T1000 (cell line): ENCODE data around the gene COPA.
"Not testable (repeated sequence)": the region's sequence is repeated elsewhere in the genome, so short reads cannot be mapped to it uniquely, and the experiment has no call there.

ENCODE experiments used
- DNase-seq: peaks from one replicate; lab custom pipeline; 2025; ENCODE audit warnings: mixed read lengths; lab: John Stamatoyannopoulos, UW

Gene COPA

DNA sequence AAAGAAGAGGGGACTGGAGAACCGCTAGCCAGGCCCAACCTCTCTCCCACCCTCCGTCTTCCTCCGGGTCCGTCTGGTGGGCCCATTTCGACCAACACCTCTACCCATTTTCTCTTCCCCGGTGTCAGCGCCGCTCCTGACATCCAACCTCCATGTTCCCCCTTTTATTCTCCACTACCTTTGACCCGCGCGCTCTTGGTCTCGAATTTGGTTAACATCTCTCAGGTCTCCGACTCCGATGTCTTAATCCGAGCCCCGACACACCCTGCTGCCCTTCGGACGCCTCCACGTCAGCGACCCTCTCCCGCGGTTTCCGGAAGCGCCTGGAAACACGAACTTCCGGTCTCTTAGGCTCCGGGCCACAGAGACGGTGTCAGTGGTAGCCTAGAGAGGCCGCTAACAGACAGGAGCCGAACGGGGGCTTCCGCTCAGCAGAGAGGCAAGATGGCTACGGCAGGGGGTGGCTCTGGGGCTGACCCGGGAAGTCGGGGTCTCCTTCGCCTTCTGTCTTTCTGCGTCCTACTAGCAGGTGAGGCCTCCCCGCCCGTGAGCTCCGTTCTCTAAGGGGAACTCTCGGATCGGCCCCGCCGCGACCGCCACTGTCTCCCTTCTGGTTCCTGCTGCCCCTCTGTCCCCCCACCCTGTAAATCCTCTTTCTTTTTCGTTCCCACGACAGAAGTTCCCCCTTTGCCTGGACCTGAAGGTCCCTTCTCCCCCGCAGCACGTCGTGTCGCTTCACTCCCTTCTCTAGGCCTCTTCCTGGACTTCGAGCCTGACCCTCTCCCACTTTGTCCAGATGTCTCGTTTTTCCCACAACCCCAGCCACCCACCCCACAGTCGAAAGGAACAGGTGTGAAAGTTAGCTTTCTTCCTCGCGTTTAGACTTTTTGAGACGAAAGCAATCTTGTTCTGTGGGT, at the start of gene COPA, which contains the start of gene NCSTN:
COPA (minus strand) TSS at position 298 of the 917 bp plus-strand sequence; CDS start at position 218, 80 bp downstream.
NCSTN (plus strand) TSS at position 431 of the 917 bp plus-strand sequence; CDS start at position 445, 14 bp downstream.
- DNase-seq: peak; percentile 79

DNA sequence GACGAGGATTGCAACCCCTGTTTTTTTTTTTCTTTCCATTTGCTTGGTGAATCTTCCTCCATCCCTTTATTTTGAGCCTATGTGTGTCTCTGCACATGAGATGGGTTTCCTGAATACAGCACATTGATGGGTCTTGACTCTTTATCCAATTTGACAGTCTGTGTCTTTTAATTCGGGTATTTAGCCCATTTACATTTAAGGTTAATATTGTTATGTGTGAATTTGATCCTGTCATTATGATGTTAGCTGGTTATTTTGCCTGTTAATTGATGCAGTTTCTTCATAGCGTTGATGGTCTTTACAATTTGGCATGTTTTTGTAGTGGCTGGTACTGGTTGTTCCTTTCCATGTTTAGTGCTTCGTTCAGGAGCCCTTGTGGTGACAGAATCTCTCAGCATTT, 45.4 kb upstream of the COPA start:
- not testable (repeated sequence) for DNase-seq

DNA sequence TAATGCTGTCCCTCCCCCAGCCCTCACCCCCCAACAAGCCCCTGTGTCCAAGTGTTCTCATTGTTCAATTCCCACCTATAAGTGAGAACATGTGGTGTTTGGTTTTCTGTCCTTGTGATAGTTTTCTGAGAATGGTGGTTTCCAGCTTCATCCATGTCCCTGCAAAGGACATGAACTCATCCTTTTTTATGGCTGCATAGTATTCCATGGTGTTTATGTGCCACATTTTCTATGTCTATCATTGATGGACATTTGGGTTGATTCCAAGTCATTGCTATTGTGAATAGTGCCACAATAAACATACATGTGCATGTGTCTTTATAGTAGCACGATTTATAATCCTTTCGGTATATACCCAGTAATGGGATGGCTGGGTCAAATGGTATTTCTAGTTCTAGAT, 41.8 kb upstream of the COPA start:
- DNase-seq: not testable (repeated sequence)

GRCh38 chr1:160377585-160378206, 34.6 kb upstream of the COPA start:
- DNase-seq: no peak

GRCh38 chr1:160376525-160377131, 33.6 kb upstream of the COPA start:
- DNase-seq: no peak

- no peak for DNase-seq
Observed at GRCh38 chr1:160375788-160376524, 32.9 kb upstream of the COPA start.

- DNase-seq: no peak
Observed at GRCh38 chr1:160374306-160375110, 31.5 kb upstream of the COPA start.

DNA sequence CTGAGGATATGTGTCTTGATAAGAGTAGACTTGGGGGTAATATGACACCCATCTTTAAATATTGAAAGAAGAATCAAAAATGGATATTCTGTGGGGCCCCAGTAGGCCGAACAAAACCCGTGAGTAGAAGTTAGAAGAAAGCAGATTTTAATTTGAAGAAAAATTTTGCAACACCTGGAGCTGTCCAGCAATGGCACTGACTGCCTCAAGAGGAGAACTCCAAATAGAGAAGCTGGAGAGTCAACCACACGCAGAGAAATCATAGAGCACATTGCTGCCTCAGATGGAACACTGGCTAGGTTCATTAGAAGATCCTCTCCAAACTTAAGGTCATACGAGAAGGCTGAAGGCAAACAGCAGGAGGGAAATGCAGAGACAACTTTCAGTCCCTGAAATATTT, 30.6 kb upstream of the COPA start:
- no peak for DNase-seq

GRCh38 chr1:160371756-160372155, 28.7 kb upstream of the COPA start:
- no peak for DNase-seq

DNA sequence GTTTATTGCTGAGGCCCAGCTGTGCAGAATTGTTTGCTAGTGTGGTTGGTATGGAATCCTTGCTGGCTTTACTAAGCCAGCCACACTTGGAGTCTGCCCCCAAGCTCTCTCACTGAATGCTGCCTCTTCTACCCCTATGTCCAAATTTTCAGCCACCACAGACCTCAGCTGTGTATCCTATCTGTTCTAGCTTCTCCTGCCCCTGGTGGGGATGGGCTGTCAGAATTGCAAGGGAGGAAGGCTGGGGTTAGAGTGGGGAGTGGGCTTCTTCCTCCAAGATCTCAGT, 28.2 kb upstream of the COPA start:
- no peak for DNase-seq

DNA sequence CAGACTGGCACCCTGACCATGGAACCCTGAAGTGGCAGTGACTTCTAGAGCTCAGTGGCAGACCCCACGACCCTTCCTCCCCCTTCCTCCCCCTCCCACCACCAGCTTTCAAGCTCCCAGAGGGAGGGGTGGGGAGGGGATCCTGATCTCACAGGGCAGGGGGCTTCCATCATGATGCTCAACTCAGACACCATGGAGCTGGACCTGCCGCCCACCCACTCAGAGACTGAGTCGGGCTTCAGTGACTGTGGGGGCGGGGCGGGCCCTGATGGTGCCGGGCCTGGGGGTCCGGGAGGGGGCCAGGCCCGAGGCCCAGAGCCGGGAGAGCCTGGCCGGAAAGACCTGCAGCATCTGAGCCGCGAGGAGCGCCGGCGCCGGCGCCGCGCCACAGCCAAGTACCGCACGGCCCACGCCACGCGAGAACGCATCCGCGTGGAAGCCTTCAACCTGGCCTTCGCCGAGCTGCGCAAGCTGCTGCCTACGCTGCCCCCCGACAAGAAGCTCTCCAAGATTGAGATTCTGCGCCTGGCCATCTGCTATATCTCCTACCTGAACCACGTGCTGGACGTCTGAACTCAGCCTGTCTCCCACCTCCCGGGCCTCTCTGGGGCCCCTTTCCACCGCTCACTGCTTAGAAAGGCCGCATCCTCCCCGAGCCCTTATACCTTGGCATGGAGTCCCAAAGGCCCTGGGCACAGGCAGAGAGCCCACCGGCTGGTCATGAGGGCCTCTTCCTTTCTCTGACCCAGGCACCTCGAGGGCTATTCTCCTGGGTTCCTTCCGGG, 27.7 kb upstream of the COPA start:
- DNase-seq: no peak

GRCh38 chr1:160369087-160369486, 26.0 kb upstream of the COPA start:
- no peak for DNase-seq

- no peak for DNase-seq
Observed at GRCh38 chr1:160367934-160368923, 25.2 kb upstream of the COPA start.

DNA sequence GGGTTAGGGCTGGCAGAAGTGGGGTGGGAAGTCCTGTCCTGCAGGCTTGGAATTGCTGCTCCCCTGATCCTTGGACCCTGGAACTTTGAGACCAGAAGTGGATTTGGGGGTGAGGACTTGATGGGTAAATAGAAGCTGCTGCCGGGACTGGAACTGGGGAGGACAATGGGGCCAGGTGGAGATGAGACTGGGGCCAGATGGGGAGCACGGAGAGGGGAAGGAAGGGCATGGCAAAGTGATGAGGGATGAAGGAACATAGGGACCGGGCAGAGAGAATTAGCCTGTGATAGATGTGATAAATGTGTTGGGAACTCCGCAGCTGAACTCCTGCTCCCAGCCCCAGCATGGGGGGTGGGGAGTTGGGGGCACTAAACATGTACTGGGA, 24.5 kb upstream of the COPA start:
- no peak for DNase-seq

DNA sequence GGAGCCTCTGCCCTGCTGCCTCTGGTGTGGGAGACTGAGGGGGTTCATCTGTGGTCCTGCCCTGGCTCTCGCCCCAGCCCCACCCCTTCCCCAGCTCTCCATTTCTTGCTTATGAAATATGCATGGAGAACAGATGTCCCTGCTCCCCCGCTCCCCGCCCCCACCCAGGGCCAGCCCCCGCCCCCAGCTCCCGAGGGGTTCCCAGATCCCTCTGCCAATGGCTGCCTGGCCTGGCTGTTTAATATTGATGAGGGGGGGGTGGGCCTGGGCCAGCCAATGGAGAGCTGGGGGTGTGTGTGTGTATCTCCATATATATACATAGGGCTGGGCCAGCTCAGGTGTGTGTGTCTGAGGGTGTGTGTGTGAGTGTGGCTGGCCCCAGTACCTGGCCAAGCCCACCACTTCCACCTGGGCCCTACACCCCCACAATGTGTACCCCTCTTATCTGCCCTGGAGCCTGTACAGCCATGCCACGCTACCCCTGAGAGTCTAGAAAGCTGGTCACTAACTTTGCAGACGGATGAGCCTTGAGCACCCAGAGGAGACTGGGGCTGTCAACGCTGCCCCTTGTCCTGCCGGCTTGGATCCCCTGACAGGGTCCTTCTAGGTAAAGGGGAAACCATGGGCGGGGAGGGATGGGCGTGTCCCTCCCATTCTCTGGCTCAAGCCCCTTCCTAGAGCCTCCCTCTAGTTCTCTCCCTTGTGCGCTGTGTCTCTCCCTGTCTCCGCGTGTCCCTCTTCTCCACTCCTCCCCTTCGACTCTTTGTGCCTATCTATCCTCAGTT, 23.9 kb upstream of the COPA start, which contains the start of gene NHLH1:
NHLH1 (plus strand) TSS at position 341 of the 785 bp plus-strand sequence. CDS start 3,661 bp downstream, outside the sequence.
- no peak for DNase-seq

- DNase-seq: no peak
Observed at GRCh38 chr1:160365325-160365724, 22.3 kb upstream of the COPA start.

GRCh38 chr1:160363951-160364735, 21.1 kb upstream of the COPA start:
- no peak for DNase-seq

- no peak for DNase-seq
Observed at GRCh38 chr1:160363010-160363409, 20.0 kb upstream of the COPA start.
